Lower leg skin (tissue), 3 donors: Measurements from ENCODE around the gene DYRK1A.

Source experiments
- POLR2A ChIP-seq, 2 donors: fragments of 450-650 bp; IDR thresholded peaks; one replicate each; pipeline ENCODE4 v1.6.1; 2016 to 2017; ENCODE audit warnings: antibody characterized with exemption in 2 of 2, mild to moderate bottlenecking in 1 of 2, moderate library complexity in 1 of 2
- TF ChIP-seq, protein P1 (sequence below), 3 donors: fragments of 450-650 bp; IDR thresholded peaks; one replicate each; pipeline ENCODE4 v1.5.1; 2016; ENCODE audit warnings: antibody characterized with exemption in 3 of 3, mild to moderate bottlenecking in 3 of 3, moderate library complexity in 2 of 3

DNA sequence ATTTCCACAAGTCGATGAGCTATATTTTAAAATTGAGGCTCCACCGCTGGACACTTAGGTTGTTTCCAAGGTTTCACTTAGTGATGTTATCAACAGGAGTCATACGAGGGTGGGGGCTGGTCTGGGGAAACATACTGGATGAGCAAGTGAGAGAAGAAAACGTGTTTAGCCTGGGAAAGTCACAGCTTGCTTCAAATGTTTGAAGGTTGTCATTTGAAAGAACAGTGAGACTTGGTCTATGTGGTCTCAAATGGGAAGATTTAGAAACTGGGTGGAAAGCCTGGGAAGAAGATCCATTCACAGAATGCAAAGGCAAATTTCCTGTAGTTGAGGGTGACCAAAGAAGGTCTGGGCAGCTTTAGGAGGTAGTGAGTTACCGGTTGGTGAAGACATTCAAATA is 9.9 kb upstream of the DYRK1A start:
- no peak for TF ChIP-seq POLR2A (IDR thresholded peaks at IDR 0.05)
- TF ChIP-seq, protein P1, sequence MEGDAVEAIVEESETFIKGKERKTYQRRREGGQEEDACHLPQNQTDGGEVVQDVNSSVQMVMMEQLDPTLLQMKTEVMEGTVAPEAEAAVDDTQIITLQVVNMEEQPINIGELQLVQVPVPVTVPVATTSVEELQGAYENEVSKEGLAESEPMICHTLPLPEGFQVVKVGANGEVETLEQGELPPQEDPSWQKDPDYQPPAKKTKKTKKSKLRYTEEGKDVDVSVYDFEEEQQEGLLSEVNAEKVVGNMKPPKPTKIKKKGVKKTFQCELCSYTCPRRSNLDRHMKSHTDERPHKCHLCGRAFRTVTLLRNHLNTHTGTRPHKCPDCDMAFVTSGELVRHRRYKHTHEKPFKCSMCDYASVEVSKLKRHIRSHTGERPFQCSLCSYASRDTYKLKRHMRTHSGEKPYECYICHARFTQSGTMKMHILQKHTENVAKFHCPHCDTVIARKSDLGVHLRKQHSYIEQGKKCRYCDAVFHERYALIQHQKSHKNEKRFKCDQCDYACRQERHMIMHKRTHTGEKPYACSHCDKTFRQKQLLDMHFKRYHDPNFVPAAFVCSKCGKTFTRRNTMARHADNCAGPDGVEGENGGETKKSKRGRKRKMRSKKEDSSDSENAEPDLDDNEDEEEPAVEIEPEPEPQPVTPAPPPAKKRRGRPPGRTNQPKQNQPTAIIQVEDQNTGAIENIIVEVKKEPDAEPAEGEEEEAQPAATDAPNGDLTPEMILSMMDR (IDR thresholded peaks at IDR 0.05) = no peak
